GM21423 (cell line): ENCODE measurements around the gene MRGPRX2.

Experiments used
- ATAC-seq: cut with Tn5 transposase; IDR thresholded peaks from one replicate; pipeline ENCODE4 v1.9.1; 2021; ENCODE audit warnings: mild to moderate bottlenecking, moderate library complexity; ENCODE audit not compliant: unreplicated experiment

Gene MRGPRX2

GRCh38 chr11:19013181-19013857 lies 47.2 kb downstream of the MRGPRX2 start:
- ATAC-seq, result no peak

GRCh38 chr11:19012636-19013035 lies 47.9 kb downstream of the MRGPRX2 start:
- no peak for ATAC-seq
